GM18870 (cell line): ENCODE data around the gene SULT1C4.
"Not testable (repeated sequence)": the region's sequence is repeated elsewhere in the genome, so short reads cannot be mapped to it uniquely, and the experiment has no call there.

Source experiments
- ATAC-seq: cut with Tn5 transposase; IDR thresholded peaks from one replicate; pipeline ENCODE4 v1.9.1; 2021; ENCODE audit warnings: moderate library complexity; ENCODE audit not compliant: unreplicated experiment

The SULT1C4 gene

GRCh38 chr2:108412995-108413710 is 35.4 kb downstream of the SULT1C4 start:
- ATAC-seq, result no peak

DNA sequence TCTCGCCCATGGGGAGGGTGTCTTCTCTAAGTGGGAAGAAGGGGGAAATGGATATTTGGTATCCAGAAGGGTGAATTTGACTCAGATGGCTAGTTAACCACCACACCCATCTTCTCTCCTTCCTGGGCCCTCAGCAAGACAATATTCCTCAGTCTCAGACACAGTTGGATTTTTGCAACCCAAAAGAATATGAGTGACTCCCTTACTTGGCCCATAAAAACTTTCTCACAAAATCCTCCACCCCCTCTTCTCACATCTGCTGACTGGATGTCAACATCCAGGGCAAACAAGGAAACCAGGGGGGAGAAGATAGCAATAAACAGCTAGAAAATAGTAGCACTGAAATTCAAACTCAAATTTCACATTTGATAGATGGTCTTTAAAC is 35.9 kb downstream of the SULT1C4 start:
- ATAC-seq, result no peak

DNA sequence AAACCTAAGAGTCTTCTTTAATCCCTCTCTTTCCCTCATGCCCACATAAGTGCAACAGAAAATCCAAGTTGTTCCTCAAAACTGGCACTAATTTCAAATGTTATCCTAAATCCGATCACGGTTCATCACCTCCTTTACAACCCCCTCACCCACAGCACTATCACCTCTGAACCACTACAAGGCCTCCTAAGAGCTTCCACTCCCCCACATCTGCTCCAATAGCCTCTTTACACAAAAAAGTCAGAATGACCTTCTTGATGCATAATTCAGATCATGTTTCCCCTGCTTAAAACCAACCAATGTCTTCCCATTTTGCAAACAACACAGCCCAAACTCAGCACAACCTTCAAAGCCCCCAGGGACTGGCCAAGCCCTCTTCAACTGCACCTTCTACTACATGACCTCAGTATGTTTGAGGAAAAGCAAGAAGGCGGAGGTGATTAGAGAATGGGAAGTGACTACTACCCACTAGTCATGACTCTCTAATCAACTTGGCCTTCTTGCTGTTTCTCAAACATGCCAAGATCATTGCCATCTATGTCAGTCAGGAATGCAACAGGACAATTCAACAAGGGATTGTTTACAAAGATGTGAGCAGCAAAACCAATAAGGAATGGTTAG is 36.6 kb downstream of the SULT1C4 start:
- no peak for ATAC-seq

GRCh38 chr2:108414945-108415344 is 37.2 kb downstream of the SULT1C4 start:
- ATAC-seq, result no peak

- no peak for ATAC-seq
These were observed 39.5 kb downstream of the SULT1C4 start for GRCh38 chr2:108417254-108417653.

- no peak for ATAC-seq
These were observed 40.7 kb downstream of the SULT1C4 start for GRCh38 chr2:108418416-108418815.

- no peak for ATAC-seq
These were observed 45.3 kb downstream of the SULT1C4 start for GRCh38 chr2:108423067-108423466.

DNA sequence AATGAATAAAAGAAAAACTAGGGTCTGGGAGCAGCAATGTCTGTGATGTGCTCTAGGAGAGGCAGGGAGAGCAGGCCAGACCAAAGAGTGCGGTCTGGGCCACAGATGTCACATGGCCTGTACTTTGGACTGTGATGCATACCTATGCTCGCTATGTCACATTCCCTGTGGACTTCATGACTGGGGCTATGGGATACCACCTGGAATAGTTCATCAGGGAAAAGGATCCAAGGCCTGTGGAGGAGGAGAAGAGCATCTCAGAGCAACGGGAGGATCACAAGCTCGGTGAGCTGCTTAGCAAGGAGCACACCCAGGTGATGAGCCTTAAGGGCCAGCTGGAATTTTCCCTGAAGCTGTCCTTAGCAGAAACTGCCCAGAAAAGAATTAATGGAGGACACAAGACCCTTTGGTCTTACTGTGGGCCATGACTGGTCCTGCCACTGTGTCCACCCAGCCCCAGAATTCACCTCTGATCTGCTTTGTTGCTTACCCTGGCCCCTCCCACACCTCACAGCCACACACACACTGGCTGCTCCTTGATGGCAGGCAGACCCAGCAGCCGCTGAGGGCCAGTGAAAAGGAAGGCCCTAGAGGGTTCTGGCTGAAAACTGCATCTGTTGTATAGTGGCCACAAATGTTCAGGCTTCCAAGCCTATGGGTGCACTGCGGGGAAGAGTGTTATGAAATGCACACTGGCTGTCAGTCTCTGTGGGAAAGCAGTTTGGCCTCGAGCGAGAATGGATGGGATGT is 45.9 kb downstream of the SULT1C4 start:
- no peak for ATAC-seq

DNA sequence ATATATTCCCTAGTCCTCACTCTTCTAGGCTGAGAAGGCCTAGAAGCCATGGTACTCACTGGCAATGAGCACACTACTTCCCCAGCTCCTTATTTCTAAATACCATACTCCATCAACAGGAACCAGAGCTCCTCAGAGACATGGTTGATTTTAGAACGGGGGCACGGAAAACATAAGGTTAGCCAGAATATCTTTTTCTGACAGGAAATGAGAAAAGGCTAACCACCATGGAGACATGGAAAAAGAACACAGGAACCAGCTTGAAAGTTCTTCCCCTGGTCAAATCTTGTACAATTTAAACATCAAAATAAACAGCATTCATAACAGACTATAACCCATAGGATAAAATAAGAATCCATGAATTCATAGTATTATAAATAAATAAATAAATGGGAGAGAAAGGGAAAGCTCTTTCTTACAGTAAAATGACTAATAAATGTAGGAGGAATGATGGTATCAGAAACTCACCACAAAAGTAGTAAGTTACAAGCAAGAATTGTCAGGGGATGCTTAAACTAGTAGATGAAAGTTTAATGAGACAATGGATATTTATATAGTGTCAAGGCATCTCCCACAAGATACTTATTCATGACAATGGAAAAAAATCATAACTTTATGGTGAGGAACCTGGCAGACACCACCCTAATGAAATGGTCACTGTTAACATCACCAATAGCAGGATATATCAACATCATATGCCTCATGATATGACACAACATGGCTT is 50.7 kb downstream of the SULT1C4 start:
- no peak for ATAC-seq

DNA sequence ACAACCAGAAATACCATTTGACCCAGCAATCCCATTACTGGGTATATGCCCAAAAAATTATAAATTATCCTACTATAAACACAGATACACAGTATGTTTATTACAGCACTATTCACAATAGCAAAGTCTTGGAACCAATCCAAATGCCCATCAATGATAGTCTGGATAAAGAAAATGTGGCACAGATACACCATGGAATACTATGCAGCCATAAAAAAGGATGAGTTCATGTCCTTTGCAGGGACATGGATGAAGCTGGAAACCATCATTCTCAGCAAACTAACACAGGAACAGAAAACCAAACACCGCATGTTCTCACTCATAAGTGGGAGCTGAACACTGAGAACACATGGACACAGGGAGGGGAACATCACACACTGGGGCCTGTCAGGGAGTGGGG is 57.8 kb downstream of the SULT1C4 start:
- not testable (repeated sequence) for ATAC-seq

GRCh38 chr2:108436976-108437375 is 59.2 kb downstream of the SULT1C4 start:
- no peak for ATAC-seq
